Measurements from ENCODE around the gene DFFB. TPM values are rescaled to one million over a fixed set of nuclear protein-coding genes. Genes with fewer than 3 reads are reported as not detected.

Gene DFFB
- total RNA-seq, 3 donors from 2014 or later (not counting 1 experiment from before 2014, with no cell fraction given) = 18.3 to 27.8 (median 18.5) TPM

- Mint-ChIP-seq H3K4me3 (no peak overlapping the region), H3K9me3 (no peaks in the 10 kb centered on the region), H3K27ac (peak overlapping the region in 1 of 2 donors; percentile 47), H3K4me1 (no peaks in the 10 kb centered on the region), H3K27me3 (ENCODE audit: low read depth in 2 of 2) (no peaks in the 10 kb centered on the region), H3K36me3 (no peaks in the 10 kb centered on the region)
- intact Hi-C loops (cut with micrococcal nuclease) = no loop called here
- WGBS (ENCODE audit: insufficient coverage) = 97% methylated on average over 15 of the region's 15 CpGs
- Histone ChIP-seq H3K27me3 (ENCODE audit: control insufficient read depth, insufficient read depth, low read length) (no peaks in the 10 kb centered on the region), H3K4me1 (ENCODE audit: control insufficient read depth, insufficient read depth, low read length) (no peaks in the 10 kb centered on the region), H3K27ac (ENCODE audit: low read length) (no peak overlapping the region), H3K36me3 (ENCODE audit: control insufficient read depth, insufficient read depth, low read length) (peaks cover 43% of the 10 kb centered on the region), H3K9me3 (ENCODE audit: control insufficient read depth, insufficient read depth, low read length) (no peaks in the 10 kb centered on the region), H3K4me3 (ENCODE audit: low read length) (no peak overlapping the region)
- no peak for TF ChIP-seq CTCF (IDR thresholded peaks at IDR 0.05)
- ATAC-seq (no peak), DNase-seq (no peak)
Observed at GRCh38 chr1:3821908-3822307, 35.4 kb upstream of the DFFB start.

- H3K36me3 ChIP-seq (ENCODE audit: control insufficient read depth, insufficient read depth, low read length) = peaks cover 43% of the 10 kb centered on the region
- TF ChIP-seq CTCF (IDR thresholded peaks at IDR 0.05) = no peak
- H3K27ac ChIP-seq (ENCODE audit: low read length) = no peak overlapping the region
- Mint-ChIP-seq H3K4me3 (no peak overlapping the region), H3K27ac (peak overlapping the region in 1 of 2 donors; percentile 47), H3K27me3 (ENCODE audit: low read depth in 2 of 2) (no peaks in the 10 kb centered on the region), H3K4me1 (no peaks in the 10 kb centered on the region), H3K9me3 (no peaks in the 10 kb centered on the region), H3K36me3 (no peaks in the 10 kb centered on the region)
- no peaks in the 10 kb centered on the region for H3K9me3 ChIP-seq (ENCODE audit: control insufficient read depth, insufficient read depth, low read length)
- H3K4me3 ChIP-seq (ENCODE audit: low read length) = no peak overlapping the region
- no peaks in the 10 kb centered on the region for H3K4me1 ChIP-seq (ENCODE audit: control insufficient read depth, insufficient read depth, low read length)
- ATAC-seq (no peak), DNase-seq (no peak)
- no peaks in the 10 kb centered on the region for H3K27me3 ChIP-seq (ENCODE audit: control insufficient read depth, insufficient read depth, low read length)
- intact Hi-C loops (cut with micrococcal nuclease) = no loop called here
- 89% methylated on average over 16 of the region's 16 CpGs for WGBS (ENCODE audit: insufficient coverage)
Observed at GRCh38 chr1:3822421-3822820, 34.9 kb upstream of the DFFB start.

- Histone ChIP-seq H3K4me1 (ENCODE audit: control insufficient read depth, insufficient read depth, low read length) (no peaks in the 10 kb centered on the region), H3K27ac (ENCODE audit: low read length) (no peak overlapping the region), H3K4me3 (ENCODE audit: low read length) (no peak overlapping the region), H3K36me3 (ENCODE audit: control insufficient read depth, insufficient read depth, low read length) (peaks cover 62% of the 10 kb centered on the region), H3K27me3 (ENCODE audit: control insufficient read depth, insufficient read depth, low read length) (no peaks in the 10 kb centered on the region), H3K9me3 (ENCODE audit: control insufficient read depth, insufficient read depth, low read length) (no peaks in the 10 kb centered on the region)
- WGBS (ENCODE audit: insufficient coverage) = 94% methylated on average over 8 of the region's 8 CpGs
- intact Hi-C loops (cut with micrococcal nuclease) = no loop called here
- Mint-ChIP-seq H3K9me3 (no peaks in the 10 kb centered on the region), H3K27ac (no peak overlapping the region), H3K4me3 (no peak overlapping the region), H3K4me1 (no peaks in the 10 kb centered on the region), H3K36me3 (peaks cover 15% of the 10 kb centered on the region), H3K27me3 (ENCODE audit: low read depth in 2 of 2) (no peaks in the 10 kb centered on the region)
- ATAC-seq (no peak), DNase-seq (no peak)
- no peak for TF ChIP-seq CTCF (IDR thresholded peaks at IDR 0.05)
Observed at GRCh38 chr1:3824650-3825049, 32.6 kb upstream of the DFFB start.

GRCh38 chr1:3825356-3825755 is 31.9 kb upstream of the DFFB start:
- H3K27me3 Mint-ChIP-seq (ENCODE audit: low read depth in 2 of 2) = no peaks in the 10 kb centered on the region
- H3K36me3 ChIP-seq (ENCODE audit: control insufficient read depth, insufficient read depth, low read length) = peaks cover 67% of the 10 kb centered on the region
- no peak for TF ChIP-seq CTCF (IDR thresholded peaks at IDR 0.05)
- ATAC-seq (no peak), DNase-seq (no peak)
- 92% methylated on average over 15 of the region's 15 CpGs for WGBS (ENCODE audit: insufficient coverage)
- H3K9me3 Mint-ChIP-seq = no peaks in the 10 kb centered on the region
- no peak overlapping the region for H3K4me3 ChIP-seq (ENCODE audit: low read length)
- H3K27ac ChIP-seq (ENCODE audit: low read length) = no peak overlapping the region
- no peak overlapping the region for H3K27ac Mint-ChIP-seq
- no peaks in the 10 kb centered on the region for H3K4me1 Mint-ChIP-seq
- H3K9me3 ChIP-seq (ENCODE audit: control insufficient read depth, insufficient read depth, low read length) = no peaks in the 10 kb centered on the region
- intact Hi-C loops (cut with micrococcal nuclease) = no loop called here
- peaks cover 20% of the 10 kb centered on the region for H3K36me3 Mint-ChIP-seq
- H3K4me3 Mint-ChIP-seq = no peak overlapping the region
- no peaks in the 10 kb centered on the region for H3K4me1 ChIP-seq (ENCODE audit: control insufficient read depth, insufficient read depth, low read length)
- no peaks in the 10 kb centered on the region for H3K27me3 ChIP-seq (ENCODE audit: control insufficient read depth, insufficient read depth, low read length)

Data from natural killer cell (primary cell).